Loucy (cell line): ENCODE results near the gene NOD1.

ENCODE experiments used
- CTCF ChIP-seq: fragments of 200-600 bp; sonication (generic); conservative IDR thresholded peaks from 2 replicates; pipeline ENCODE4 v1.5.1; 2014; ENCODE audit warnings: mild to moderate bottlenecking, antibody characterized with exemption, low read length
- EZH2phosphoT487 ChIP-seq: fragments of 200-600 bp; IDR thresholded peaks from 2 replicates; pipeline ENCODE4 v1.6.1; 2018; ENCODE audit warnings: antibody characterized with exemption, mild to moderate bottlenecking, moderate library complexity, borderline replicate concordance

GRCh38 chr7:30472784-30473775 lies 5.5 kb downstream of the NOD1 start:
- TF ChIP-seq CTCF (no peak), EZH2phosphoT487 (no peak)
